HG02981 (cell line): ENCODE measurements around the gene VKORC1.
"Not testable (repeated sequence)": the region's sequence is repeated elsewhere in the genome, so short reads cannot be mapped to it uniquely, and the experiment has no call there.

Experiments
- ATAC-seq: cut with Tn5 transposase; IDR thresholded peaks from one replicate; pipeline ENCODE4 v1.9.1; 2021; ENCODE audit warnings: mild to moderate bottlenecking, moderate library complexity; ENCODE audit not compliant: unreplicated experiment

VKORC1 gene

DNA sequence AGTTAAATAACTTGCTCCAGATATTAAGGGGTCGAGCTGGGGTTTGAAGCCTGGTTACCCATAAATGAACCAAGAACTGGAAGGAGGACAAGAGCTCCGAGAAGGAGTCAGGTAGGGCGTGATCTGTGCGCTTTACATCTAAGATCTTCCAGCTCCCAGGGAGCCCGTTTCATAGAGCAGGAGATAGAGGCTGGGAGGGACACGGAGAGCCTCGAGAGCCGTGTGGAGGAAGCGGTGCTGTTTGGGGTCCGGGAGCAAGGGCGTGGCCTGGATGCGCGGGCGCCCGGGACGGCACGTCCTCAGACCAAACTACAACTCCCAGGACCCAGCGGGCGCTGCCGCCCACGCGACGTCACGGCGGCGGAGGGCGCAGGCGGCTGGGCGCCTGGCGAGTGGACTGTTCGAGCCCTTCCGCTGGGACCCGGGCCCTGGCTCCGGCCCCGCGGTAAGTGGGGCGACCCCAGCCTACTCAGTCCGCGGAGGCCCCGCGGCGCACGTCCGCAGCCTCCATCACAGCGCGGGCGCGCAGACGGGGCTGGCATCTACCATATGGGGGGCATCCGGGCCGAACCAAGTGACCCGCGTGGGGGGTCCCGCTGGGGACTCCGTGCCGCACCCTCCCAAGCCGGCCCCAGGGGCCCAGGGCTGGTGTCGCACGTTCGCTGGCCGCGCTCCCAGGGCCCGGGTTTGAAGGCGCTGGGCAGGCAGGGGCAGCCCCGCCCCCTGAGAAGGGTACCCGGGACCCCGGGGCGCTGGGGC is 13.6 kb upstream of the VKORC1 start, which contains the start of gene BCKDK:
BCKDK (plus strand) TSS at position 352 of the 759 bp plus-strand sequence. CDS start 838 bp downstream, outside the sequence.
- peak; percentile 67 for ATAC-seq

DNA sequence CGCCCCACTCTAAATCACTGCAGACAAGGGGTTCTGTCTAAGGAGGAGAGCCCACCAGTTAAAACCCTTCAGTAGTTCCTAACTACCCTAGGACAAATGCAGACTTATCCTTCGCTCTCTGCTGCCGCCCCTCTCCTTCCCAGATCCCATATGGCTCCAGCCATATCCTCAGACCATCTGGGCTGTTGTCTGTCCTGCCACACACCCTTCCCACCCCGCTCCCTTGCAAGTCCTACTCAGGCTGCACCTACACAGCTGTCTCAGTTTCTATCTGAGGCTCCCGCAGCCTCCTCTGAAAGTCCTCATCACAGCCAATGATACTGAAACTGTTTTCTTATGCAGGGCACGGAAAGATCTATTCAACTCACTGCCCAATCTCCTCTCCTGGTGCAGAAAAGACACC is 12.9 kb upstream of the VKORC1 start:
- ATAC-seq: peak; percentile 49

DNA sequence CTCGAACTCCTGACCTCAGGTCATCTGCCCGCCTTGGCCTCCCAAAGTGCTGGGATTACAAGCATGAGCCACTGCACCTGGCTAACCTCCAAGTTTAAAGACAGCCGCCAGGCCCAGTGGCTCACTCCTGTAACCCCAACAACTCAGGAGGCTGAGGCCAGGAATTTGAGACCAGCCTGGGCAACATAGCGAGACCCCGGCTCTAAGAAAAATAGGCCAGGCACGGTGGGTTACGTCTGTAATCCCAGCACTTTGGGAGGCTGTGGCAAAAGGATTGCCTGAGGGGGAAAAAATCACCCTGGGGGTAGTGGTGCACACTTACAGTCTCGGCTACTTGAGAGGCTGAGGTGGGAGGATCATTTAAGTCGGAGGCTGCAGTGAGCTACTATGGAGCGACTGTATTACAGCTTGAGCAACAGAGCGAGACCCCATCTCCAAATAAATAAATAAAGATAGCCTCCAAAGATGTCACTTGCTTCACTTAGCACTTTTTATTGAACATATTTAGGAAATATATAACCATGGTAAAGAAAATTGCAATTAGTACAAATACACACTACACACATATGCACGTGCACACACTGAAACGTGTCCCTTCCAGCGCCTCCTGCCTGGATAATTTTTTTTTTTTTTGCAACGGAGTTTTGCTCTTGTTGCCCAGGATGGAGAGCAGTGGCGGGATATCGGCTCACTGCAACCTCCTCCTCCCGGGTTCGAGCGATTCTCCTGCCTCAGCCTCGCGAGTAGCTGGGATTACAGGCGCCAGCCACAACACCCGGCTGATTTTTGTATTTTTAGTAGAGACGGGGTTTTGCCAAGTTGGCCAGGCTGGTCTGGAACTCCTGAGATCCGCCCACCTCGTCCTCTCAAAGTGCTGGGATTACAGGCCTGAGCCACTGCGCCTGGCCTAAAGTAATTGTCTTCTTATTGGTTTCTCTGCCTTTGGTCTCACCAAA is 12.2 kb upstream of the VKORC1 start:
- ATAC-seq: no peak

GRCh38 chr16:31105677-31106213 is 11.1 kb upstream of the VKORC1 start:
- ATAC-seq: peak; percentile 39

- not testable (repeated sequence) for ATAC-seq
These were observed 6.5 kb upstream of the VKORC1 start for GRCh38 chr16:31100876-31101641.

DNA sequence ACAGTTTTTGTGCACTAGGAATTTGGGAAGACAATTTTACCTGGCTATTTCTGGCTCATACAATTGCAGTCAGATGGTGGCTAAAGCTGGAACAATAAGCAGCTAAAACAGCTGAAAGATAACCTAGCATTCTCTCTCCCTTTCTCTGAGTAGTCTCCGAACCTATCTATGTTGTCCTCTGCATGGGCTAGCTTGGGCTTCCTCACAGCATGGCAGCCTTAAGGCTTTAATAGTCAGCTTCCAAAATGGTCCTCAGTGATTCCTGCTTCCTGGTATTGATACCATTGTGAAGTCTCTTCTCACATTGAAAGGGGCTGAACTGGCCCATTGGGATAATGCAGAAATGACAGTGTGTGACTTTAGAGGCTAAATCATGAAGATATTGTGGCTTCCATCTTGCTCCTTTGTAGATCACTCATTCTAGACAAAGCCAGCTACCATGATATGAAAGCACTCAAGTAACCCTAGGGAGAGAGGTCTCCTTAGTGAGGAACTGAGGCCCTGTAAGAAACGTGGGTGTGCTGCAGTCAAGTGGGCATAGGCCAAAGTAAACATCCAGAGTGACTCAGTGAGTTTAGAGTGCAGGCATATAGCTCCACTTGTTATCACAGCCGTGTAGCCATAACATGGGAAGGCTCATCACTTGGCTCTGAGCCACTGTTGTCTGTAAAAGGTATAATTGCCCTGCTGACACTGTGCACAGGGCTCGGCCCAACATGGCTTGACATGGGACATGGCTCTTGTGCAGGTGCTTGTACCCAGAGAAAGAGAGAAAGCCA is 5.5 kb upstream of the VKORC1 start:
- ATAC-seq: no peak

- ATAC-seq: no peak
These were observed 541 bp downstream of the VKORC1 start for GRCh38 chr16:31094088-31094423.

GRCh38 chr16:31093132-31093703 is 1.4 kb downstream of the VKORC1 start:
- ATAC-seq: no peak

GRCh38 chr16:31092330-31092729 is 2.3 kb downstream of the VKORC1 start:
- ATAC-seq: no peak

GRCh38 chr16:31090540-31090939 is 4.1 kb downstream of the VKORC1 start:
- no peak for ATAC-seq

GRCh38 chr16:31089199-31089598 is 5.4 kb downstream of the VKORC1 start:
- ATAC-seq: no peak

- no peak for ATAC-seq
These were observed 6.0 kb downstream of the VKORC1 start, which contains the start of gene PRSS53 for GRCh38 chr16:31088459-31089183. Gene PRSS53 (minus strand): TSS chr16:31088943. CDS start chr16:31088809, 134 bp downstream.

- no peak for ATAC-seq
These were observed 6.6 kb downstream of the VKORC1 start for GRCh38 chr16:31087971-31088370.

DNA sequence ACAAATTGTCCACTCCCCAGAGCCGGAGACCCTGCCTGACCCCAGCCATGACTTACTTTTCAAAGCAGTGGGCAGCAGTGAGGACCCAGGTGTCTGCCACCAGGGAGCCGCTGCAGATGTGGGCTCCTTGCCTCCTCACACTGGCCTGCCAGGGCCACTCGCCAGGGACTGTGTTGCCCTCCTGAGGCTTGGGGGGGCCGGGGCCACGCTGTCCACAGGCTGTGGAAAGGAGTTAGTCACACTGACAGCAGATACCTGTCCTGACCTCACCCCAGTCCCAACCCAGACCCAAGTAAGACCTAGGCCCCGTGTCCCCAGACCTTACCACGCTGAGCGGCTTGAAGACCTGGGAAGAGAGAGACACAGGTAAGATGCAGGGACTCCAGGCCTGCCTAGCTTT is 7.1 kb downstream of the VKORC1 start:
- no peak for ATAC-seq

DNA sequence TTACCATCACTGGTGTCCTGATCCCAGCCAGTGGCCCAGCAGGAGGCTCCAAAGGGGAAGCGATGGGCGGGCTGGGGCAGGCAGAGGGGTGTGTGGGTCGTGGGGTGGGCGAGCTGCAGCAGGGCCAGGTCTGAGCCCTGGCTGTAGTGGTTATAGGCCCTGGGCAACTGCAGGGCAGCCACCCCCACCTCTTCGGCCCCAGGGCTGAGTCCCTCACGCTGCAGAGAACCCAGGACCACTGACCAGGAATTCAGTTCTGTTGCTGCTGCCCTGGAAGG is 8.0 kb downstream of the VKORC1 start:
- no peak for ATAC-seq

GRCh38 chr16:31085873-31086628 is 8.5 kb downstream of the VKORC1 start:
- no peak for ATAC-seq

DNA sequence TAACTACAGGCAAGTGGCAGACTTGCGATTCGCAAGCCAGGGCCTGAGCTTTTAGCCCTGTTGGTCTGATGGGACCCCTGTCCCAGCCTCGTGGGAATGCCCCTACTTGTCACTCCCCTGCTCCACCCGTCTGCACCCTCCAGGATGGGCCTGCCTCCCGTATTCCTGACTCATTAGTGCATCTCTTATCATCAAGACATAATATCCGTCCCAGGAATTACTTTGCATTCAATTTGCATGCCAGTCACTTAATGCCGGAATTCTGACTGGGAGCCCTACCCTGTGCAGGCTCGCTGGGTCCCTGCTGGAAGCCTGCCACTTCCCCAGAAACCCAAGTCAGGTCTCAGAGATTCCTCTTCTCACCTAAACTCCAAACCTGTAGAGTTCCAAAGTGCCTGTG is 9.2 kb downstream of the VKORC1 start:
- no peak for ATAC-seq

- no peak for ATAC-seq
These were observed 9.9 kb downstream of the VKORC1 start for GRCh38 chr16:31084584-31085302.
